ENCODE results near the gene INF2.

The INF2 gene

DNA sequence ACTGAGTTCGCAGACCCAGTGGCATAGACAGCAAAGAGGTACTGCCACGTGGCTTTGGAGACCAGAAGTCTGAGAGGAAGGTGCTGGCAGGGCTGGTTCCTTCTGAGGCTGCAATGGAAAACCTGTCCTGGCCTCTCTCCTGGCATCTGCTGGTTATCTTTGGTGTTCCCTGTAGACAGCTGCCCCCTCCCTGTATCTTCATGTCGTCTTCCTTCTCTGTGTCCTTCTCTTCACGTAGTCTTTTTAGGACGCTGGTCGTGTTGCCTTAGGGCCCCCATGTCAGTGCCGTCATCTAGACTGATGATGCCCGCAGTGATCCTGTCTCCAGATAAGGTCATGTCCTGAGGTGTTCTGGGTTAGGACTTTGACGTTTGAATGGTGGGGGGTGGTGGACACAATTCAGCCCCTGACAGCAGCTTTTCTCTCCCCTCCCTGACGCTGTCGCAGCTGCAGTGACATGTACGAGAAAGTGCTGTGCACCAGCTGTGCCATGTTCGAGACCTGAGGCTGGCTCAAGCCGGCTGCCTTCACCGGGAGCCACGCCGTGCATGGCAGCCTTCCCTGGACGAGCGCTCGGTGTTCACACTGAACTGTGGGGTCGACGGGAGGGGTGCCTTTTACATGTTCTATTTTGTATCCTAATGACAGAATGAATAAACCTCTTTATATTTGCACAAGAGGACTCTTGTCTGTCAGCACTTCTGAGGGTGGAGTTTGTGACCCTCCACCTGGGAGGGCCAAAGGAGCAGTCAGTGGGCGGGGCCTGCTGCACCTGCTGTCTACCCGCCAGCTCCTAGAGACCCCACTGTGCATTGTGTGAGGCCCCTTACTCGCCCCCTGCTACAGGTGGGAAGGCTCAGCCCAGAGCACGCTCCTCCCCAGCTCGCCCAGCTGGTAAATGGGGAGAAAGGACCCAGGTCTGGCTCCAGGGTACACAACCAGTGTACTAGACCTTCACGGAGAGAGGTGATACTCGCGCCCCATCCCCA, 69.9 kb downstream of the INF2 start:
- Histone ChIP-seq H3K36me3 (replicated peaks; ENCODE audit: insufficient read depth, low read length) (no peaks in the 10 kb centered on the region), H3K4me2 (ENCODE audit: low read depth, low read length) (no peak overlapping the region), H4K20me1 (ENCODE audit: insufficient read depth, low read length) (no peaks in the 10 kb centered on the region)

DNA sequence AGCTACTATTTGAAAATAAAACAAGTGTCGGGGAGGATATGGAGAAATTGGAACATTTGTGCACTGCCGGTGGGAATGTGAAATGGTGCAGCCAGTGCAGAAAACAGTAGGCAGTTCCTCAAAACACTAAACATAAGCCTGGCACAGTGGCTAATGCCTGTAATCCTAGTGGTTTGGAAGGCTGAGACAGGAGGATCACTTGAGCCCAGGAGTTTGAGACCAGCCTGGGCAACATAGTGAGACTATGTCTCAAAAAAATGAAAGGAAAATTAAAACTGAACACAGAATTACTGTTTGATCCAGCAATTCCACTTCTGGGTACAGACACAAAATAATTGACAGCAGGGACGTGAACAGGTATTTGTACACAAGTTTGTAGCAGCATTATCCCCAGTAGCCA, 76.1 kb downstream of the INF2 start:
- Histone ChIP-seq H3K36me3 (replicated peaks; ENCODE audit: insufficient read depth, low read length) (no peaks in the 10 kb centered on the region), H3K4me1 (ENCODE audit: low read length) (no peaks in the 10 kb centered on the region)
- TF ChIP-seq EZH2 (optimal IDR thresholded peaks at IDR 0.05; ENCODE audit: low read depth, low read length) (no peak), EZH2phosphoT487 (IDR thresholded peaks at IDR 0.05; ENCODE audit: low read length) (no peak)
- TF ChIP-seq, protein P1, sequence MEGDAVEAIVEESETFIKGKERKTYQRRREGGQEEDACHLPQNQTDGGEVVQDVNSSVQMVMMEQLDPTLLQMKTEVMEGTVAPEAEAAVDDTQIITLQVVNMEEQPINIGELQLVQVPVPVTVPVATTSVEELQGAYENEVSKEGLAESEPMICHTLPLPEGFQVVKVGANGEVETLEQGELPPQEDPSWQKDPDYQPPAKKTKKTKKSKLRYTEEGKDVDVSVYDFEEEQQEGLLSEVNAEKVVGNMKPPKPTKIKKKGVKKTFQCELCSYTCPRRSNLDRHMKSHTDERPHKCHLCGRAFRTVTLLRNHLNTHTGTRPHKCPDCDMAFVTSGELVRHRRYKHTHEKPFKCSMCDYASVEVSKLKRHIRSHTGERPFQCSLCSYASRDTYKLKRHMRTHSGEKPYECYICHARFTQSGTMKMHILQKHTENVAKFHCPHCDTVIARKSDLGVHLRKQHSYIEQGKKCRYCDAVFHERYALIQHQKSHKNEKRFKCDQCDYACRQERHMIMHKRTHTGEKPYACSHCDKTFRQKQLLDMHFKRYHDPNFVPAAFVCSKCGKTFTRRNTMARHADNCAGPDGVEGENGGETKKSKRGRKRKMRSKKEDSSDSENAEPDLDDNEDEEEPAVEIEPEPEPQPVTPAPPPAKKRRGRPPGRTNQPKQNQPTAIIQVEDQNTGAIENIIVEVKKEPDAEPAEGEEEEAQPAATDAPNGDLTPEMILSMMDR (IDR thresholded peaks at IDR 0.05; ENCODE audit: low read length) = no peak

More for the DNA sequence above, 69.9 kb downstream of the INF2 start:
- TF ChIP-seq EZH2 (optimal IDR thresholded peaks at IDR 0.05; ENCODE audit: low read depth, low read length) (no peak), EZH2phosphoT487 (IDR thresholded peaks at IDR 0.05; ENCODE audit: low read length) (no peak)
- TF ChIP-seq, protein P1 (IDR thresholded peaks at IDR 0.05; ENCODE audit: low read length) = no peak
- no peaks in the 10 kb centered on the region for H3F3A ChIP-seq (ENCODE audit: insufficient read depth, low read length)
- H3K9me2 ChIP-seq (replicated peaks; ENCODE audit: insufficient read depth, low read length) = no peaks in the 10 kb centered on the region
- no peak for DNase-seq
- H3K27ac ChIP-seq (ENCODE audit: low read length) = no peak overlapping the region
- H3K27me3 ChIP-seq (replicated peaks; ENCODE audit: insufficient read depth, low read length) = no peaks in the 10 kb centered on the region
- H3K4me3 ChIP-seq (ENCODE audit: low read length) = no peak overlapping the region
- H2AFZ ChIP-seq (ENCODE audit: low read length) = no peak overlapping the region
- H3K9ac ChIP-seq (ENCODE audit: low read length) = no peak overlapping the region
- no peaks in the 10 kb centered on the region for H3K4me1 ChIP-seq (ENCODE audit: low read length)
- peaks cover 18% of the 10 kb centered on the region for H3K79me2 ChIP-seq (ENCODE audit: low read length)
- no peaks in the 10 kb centered on the region for H3K9me3 ChIP-seq (replicated peaks; ENCODE audit: insufficient read depth, low read length)

DNA sequence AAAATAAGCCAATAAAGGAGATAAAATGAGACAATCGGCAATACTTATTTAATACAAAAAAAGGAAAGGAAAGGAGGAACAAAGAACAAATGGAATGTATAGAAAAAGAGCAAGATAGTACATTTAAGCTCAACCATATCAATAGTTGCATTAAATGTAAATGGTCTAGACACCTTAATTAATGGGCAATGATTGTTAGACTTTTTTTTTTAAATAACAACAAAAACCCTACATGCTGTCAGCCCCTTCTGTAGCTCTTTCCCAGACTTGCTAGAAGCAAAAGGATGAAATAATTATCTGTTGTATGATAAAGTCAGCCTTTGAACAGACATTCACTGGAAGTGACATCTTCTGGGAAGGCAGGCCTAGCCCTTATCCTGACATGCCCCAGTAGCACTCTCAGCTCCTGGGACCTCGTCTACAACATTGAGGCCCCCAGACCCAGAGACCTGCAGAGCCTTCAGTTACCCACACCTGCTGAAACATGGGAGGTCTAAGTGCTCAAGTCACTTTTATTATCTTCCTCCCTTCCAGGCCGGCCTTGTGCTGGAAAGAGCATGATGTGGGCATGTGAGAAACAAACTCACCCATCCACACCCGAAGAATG, 76.9 kb downstream of the INF2 start:
- no peaks in the 10 kb centered on the region for H4K20me1 ChIP-seq (ENCODE audit: insufficient read depth, low read length)
- no peaks in the 10 kb centered on the region for H3K9me2 ChIP-seq (replicated peaks; ENCODE audit: insufficient read depth, low read length)
- no peaks in the 10 kb centered on the region for H3K27me3 ChIP-seq (replicated peaks; ENCODE audit: insufficient read depth, low read length)
- no peaks in the 10 kb centered on the region for H3K79me2 ChIP-seq (ENCODE audit: low read length)
- H3K27ac ChIP-seq (ENCODE audit: low read length) = no peak overlapping the region
- H3K4me3 ChIP-seq (ENCODE audit: low read length) = no peak overlapping the region
- H3K9me3 ChIP-seq (replicated peaks; ENCODE audit: insufficient read depth, low read length) = no peaks in the 10 kb centered on the region
- H3F3A ChIP-seq (ENCODE audit: insufficient read depth, low read length) = no peaks in the 10 kb centered on the region
- H2AFZ ChIP-seq (ENCODE audit: low read length) = no peak overlapping the region
- H3K36me3 ChIP-seq (replicated peaks; ENCODE audit: insufficient read depth, low read length) = no peaks in the 10 kb centered on the region
- TF ChIP-seq EZH2 (optimal IDR thresholded peaks at IDR 0.05; ENCODE audit: low read depth, low read length) (no peak), EZH2phosphoT487 (IDR thresholded peaks at IDR 0.05; ENCODE audit: low read length) (no peak)
- TF ChIP-seq, protein P1 (IDR thresholded peaks at IDR 0.05; ENCODE audit: low read length) = no peak
- no peaks in the 10 kb centered on the region for H3K4me1 ChIP-seq (ENCODE audit: low read length)
- no peak overlapping the region for H3K9ac ChIP-seq (ENCODE audit: low read length)
- H3K4me2 ChIP-seq (ENCODE audit: low read depth, low read length) = no peak overlapping the region
- DNase-seq = no peak

More for the DNA sequence above, 76.1 kb downstream of the INF2 start:
- H3F3A ChIP-seq (ENCODE audit: insufficient read depth, low read length) = no peaks in the 10 kb centered on the region
- H3K9ac ChIP-seq (ENCODE audit: low read length) = no peak overlapping the region
- H3K9me2 ChIP-seq (replicated peaks; ENCODE audit: insufficient read depth, low read length) = no peaks in the 10 kb centered on the region
- no peak overlapping the region for H3K27ac ChIP-seq (ENCODE audit: low read length)
- no peak for DNase-seq
- H4K20me1 ChIP-seq (ENCODE audit: insufficient read depth, low read length) = no peaks in the 10 kb centered on the region
- H3K4me3 ChIP-seq (ENCODE audit: low read length) = no peak overlapping the region
- H3K4me2 ChIP-seq (ENCODE audit: low read depth, low read length) = no peak overlapping the region
- H3K9me3 ChIP-seq (replicated peaks; ENCODE audit: insufficient read depth, low read length) = no peaks in the 10 kb centered on the region
- H2AFZ ChIP-seq (ENCODE audit: low read length) = no peak overlapping the region
- no peaks in the 10 kb centered on the region for H3K27me3 ChIP-seq (replicated peaks; ENCODE audit: insufficient read depth, low read length)
- no peaks in the 10 kb centered on the region for H3K79me2 ChIP-seq (ENCODE audit: low read length)

Measured in MM.1S (cell line).